ENCODE results near the gene C12orf54. TPM values are rescaled to one million over a fixed set of nuclear protein-coding genes. Genes with fewer than 3 reads are reported as not detected.

C12orf54 gene
- total RNA-seq, 6 donors from 2014 or later: 0.64 TPM; not detected in 5

- H3K4me1 ChIP-seq: no peaks in the 10 kb centered on the region
- H3K27me3 ChIP-seq: no peaks in the 10 kb centered on the region
- H3K9me3 ChIP-seq: no peaks in the 10 kb centered on the region
- DNase-seq: no peak
- 93 to 94% methylated on average over 5 of the region's 5 CpGs for WGBS, 2 donors
- H3K4me3 ChIP-seq: no peak within 1 kb of the TSS
- H3K27ac ChIP-seq: no peak within 1 kb of the TSS
- no peak for ATAC-seq (ENCODE audit: low FRiP score in 2 of 2)
- no peaks in the 10 kb centered on the region for H3K36me3 ChIP-seq
- TF ChIP-seq POLR2AphosphoS5 (IDR thresholded peaks at IDR 0.05) (no peak), POLR2A (IDR thresholded peaks at IDR 0.05) (no peak), CTCF (IDR thresholded peaks at IDR 0.05) (no peak), EP300 (IDR thresholded peaks at IDR 0.05) (no peak)
Observed at GRCh38 chr12:48525332-48525731, 43.0 kb downstream of the C12orf54 start, which contains the start of gene OR8S1. TSS of gene OR8S1 (plus strand) at chr12:48525632. CDS start at chr12:48525632, 0 bp downstream.

GRCh38 chr12:48527891-48528670 is 45.8 kb downstream of the C12orf54 start:
- ATAC-seq (ENCODE audit: low FRiP score in 2 of 2) (no peak), DNase-seq (peak in 1 of 2 donors; percentile 79)
- H3K4me3 ChIP-seq: no peak overlapping the region
- WGBS, 2 donors: 92 to 95% methylated on average over 31 to 44 of the region's 44 CpGs
- no peaks in the 10 kb centered on the region for H3K27me3 ChIP-seq
- no peaks in the 10 kb centered on the region for H3K4me1 ChIP-seq
- H3K27ac ChIP-seq: no peak overlapping the region
- H3K36me3 ChIP-seq: no peaks in the 10 kb centered on the region
- TF ChIP-seq CTCF (IDR thresholded peaks at IDR 0.05) (no peak), POLR2A (IDR thresholded peaks at IDR 0.05) (no peak), EP300 (IDR thresholded peaks at IDR 0.05) (no peak), POLR2AphosphoS5 (IDR thresholded peaks at IDR 0.05) (no peak)
- no peaks in the 10 kb centered on the region for H3K9me3 ChIP-seq

GRCh38 chr12:48532601-48533000 is 50.3 kb downstream of the C12orf54 start:
- H3K27ac ChIP-seq: no peak overlapping the region
- no peaks in the 10 kb centered on the region for H3K27me3 ChIP-seq
- DNase-seq (no peak), ATAC-seq (ENCODE audit: low FRiP score in 2 of 2) (no peak)
- H3K36me3 ChIP-seq: no peaks in the 10 kb centered on the region
- no peak for TF ChIP-seq POLR2A (IDR thresholded peaks at IDR 0.05)
- no peak overlapping the region for H3K4me3 ChIP-seq
- H3K9me3 ChIP-seq: no peaks in the 10 kb centered on the region
- H3K4me1 ChIP-seq: no peaks in the 10 kb centered on the region

- H3K27me3 ChIP-seq: no peaks in the 10 kb centered on the region
- no peak overlapping the region for H3K27ac ChIP-seq
- H3K9me3 ChIP-seq: no peaks in the 10 kb centered on the region
- H3K4me1 ChIP-seq: no peaks in the 10 kb centered on the region
- 78 to 94% methylated on average over 1 of the region's 1 CpG for WGBS, 2 donors
- H3K4me3 ChIP-seq: no peak overlapping the region
- DNase-seq (no peak), ATAC-seq (ENCODE audit: low FRiP score in 2 of 2) (no peak)
- no peaks in the 10 kb centered on the region for H3K36me3 ChIP-seq
- TF ChIP-seq EP300 (IDR thresholded peaks at IDR 0.05) (no peak), POLR2AphosphoS5 (IDR thresholded peaks at IDR 0.05) (no peak), POLR2A (IDR thresholded peaks at IDR 0.05) (no peak), CTCF (IDR thresholded peaks at IDR 0.05) (no peak)
Observed at GRCh38 chr12:48536602-48537001, 54.3 kb downstream of the C12orf54 start.

GRCh38 chr12:48542300-48542928 is 60.1 kb downstream of the C12orf54 start:
- TF ChIP-seq CTCF (IDR thresholded peaks at IDR 0.05): peak in 3 of 6 experiments; percentile 41 to 55 (median 47)
- no peak for TF ChIP-seq EP300 (IDR thresholded peaks at IDR 0.05)
- H3K9me3 ChIP-seq: no peaks in the 10 kb centered on the region
- H3K36me3 ChIP-seq: no peaks in the 10 kb centered on the region
- no peak for ATAC-seq (ENCODE audit: low FRiP score in 2 of 2)
- DNase-seq: peak in 1 of 2 donors; percentile 44
- H3K27ac ChIP-seq: no peak overlapping the region
- H3K27me3 ChIP-seq: no peaks in the 10 kb centered on the region
- H3K4me3 ChIP-seq: no peak overlapping the region
- 51 to 64% methylated on average over 8 of the region's 8 CpGs for WGBS, 2 donors
- H3K4me1 ChIP-seq: no peaks in the 10 kb centered on the region
